Mucosa of stomach (tissue), 1 donor: ENCODE data around the gene CBLC.

Experiments used
- H3K27me3 ChIP-seq: one replicate; pipeline ENCODE4 v1.7.0; 2013; ENCODE audit warnings: mild to moderate bottlenecking, low read length; ENCODE audit not compliant: control insufficient read depth, insufficient read depth
- H3K36me3 ChIP-seq: one replicate; pipeline ENCODE4 v1.7.0; 2013; ENCODE audit warnings: low read length; ENCODE audit not compliant: control insufficient read depth, insufficient read depth
- H3K4me1 ChIP-seq: one replicate; pipeline ENCODE4 v1.7.0; 2013; ENCODE audit warnings: mild to moderate bottlenecking, low read length; ENCODE audit not compliant: control insufficient read depth, insufficient read depth
- H3K4me3 ChIP-seq: one replicate; pipeline ENCODE4 v1.7.0; 2013; ENCODE audit warnings: low read length
- H3K9ac ChIP-seq: one replicate; pipeline ENCODE4 v1.7.0; 2013; ENCODE audit warnings: mild to moderate bottlenecking, low read length, moderate library complexity
- H3K9me3 ChIP-seq: one replicate; pipeline ENCODE4 v1.7.0; 2013; ENCODE audit warnings: mild to moderate bottlenecking, low read length, moderate library complexity; ENCODE audit not compliant: control insufficient read depth
- donor health status: Pancreatic carcinoma.

Gene CBLC

GRCh38 chr19:44809577-44810233, 32.0 kb downstream of the CBLC start:
- H3K36me3 ChIP-seq = no peaks in the 10 kb centered on the region
- H3K4me1 ChIP-seq = peaks cover 26% of the 10 kb centered on the region
- no peaks in the 10 kb centered on the region for H3K9me3 ChIP-seq
- peaks cover 12% of the 10 kb centered on the region for H3K27me3 ChIP-seq
- peak overlapping the region; percentile 47 for H3K4me3 ChIP-seq
- H3K9ac ChIP-seq = peak overlapping the region; percentile 66

DNA sequence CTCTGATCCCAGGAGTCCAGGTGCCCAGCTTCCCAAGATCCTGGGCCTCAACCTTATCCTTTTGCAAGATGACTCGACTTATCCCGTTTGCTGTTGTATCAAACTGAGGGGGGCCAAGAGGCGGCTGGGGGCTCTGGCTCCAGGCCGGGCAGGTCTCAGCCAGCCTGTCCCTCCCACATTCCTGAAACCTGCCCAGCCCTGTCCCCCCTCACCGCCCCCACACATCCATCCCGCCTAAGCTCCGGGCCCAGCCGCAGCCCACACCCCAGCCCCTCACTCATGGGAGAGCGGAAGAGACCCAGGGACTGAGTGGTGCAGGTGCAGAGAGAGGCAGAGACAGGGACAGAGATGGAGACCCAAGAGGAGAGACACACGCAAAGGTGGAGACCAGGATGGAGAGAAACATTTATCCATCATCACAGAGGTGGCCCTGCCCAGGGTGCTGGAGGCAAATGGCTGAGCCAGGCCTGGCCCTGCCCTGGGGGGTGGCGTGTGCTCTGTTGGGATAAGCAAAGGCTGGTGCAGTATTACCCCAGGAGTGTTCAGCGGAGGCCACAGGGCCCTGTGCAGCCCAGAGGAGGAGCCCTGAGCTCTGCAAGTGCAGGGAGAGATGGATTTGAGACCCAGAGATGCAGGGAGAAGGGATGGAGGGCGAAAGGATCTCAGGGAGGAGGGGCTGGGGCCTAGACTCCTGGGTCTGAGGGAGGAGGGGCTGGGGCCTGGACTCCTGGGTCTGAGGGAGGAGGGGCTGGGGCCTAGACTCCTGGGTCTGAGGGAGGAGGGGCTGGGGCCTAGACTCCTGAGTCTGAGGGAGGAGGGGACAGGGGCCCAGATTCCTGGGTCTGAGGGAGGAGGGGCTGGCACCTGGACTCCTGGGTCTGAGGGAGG, 32.8 kb downstream of the CBLC start:
- H3K4me1 ChIP-seq = peaks cover 26% of the 10 kb centered on the region
- no peaks in the 10 kb centered on the region for H3K9me3 ChIP-seq
- peaks cover 12% of the 10 kb centered on the region for H3K27me3 ChIP-seq
- H3K9ac ChIP-seq = no peak overlapping the region
- H3K4me3 ChIP-seq = no peak overlapping the region
- no peaks in the 10 kb centered on the region for H3K36me3 ChIP-seq

GRCh38 chr19:44811122-44811419, 33.4 kb downstream of the CBLC start:
- H3K4me1 ChIP-seq = peaks cover 26% of the 10 kb centered on the region
- H3K36me3 ChIP-seq = no peaks in the 10 kb centered on the region
- H3K9me3 ChIP-seq = no peaks in the 10 kb centered on the region
- no peak overlapping the region for H3K9ac ChIP-seq
- no peak overlapping the region for H3K4me3 ChIP-seq
- H3K27me3 ChIP-seq = peaks cover 12% of the 10 kb centered on the region

DNA sequence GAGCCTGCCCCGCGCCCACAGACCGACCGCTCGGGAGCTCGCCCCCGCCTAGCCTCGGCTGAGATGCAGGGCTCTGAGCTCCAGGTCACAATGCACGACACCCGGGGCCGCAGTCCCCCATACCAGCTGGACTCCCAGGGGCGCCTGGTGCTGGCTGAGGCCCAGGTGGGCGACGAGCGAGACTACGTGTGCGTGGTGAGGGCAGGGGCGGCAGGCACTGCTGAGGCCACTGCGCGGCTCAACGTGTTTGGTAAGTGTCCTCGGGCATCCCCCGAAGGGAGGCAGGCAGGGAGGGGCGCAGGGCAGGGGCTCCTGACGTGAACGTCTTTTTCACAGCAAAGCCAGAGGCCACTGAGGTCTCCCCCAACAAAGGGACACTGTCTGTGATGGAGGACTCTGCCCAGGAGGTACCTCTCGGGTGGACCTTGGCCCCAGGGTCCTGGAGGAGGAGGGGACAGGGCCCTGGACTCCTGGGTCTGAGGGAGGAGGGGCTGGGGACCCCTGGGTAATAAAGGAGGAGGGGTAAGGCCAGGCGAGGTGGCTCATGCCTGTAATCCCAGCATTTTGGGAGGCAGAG, 34.5 kb downstream of the CBLC start:
- no peaks in the 10 kb centered on the region for H3K9me3 ChIP-seq
- H3K9ac ChIP-seq = no peak overlapping the region
- H3K27me3 ChIP-seq = peaks cover 12% of the 10 kb centered on the region
- no peak overlapping the region for H3K4me3 ChIP-seq
- H3K4me1 ChIP-seq = peaks cover 22% of the 10 kb centered on the region
- no peaks in the 10 kb centered on the region for H3K36me3 ChIP-seq

DNA sequence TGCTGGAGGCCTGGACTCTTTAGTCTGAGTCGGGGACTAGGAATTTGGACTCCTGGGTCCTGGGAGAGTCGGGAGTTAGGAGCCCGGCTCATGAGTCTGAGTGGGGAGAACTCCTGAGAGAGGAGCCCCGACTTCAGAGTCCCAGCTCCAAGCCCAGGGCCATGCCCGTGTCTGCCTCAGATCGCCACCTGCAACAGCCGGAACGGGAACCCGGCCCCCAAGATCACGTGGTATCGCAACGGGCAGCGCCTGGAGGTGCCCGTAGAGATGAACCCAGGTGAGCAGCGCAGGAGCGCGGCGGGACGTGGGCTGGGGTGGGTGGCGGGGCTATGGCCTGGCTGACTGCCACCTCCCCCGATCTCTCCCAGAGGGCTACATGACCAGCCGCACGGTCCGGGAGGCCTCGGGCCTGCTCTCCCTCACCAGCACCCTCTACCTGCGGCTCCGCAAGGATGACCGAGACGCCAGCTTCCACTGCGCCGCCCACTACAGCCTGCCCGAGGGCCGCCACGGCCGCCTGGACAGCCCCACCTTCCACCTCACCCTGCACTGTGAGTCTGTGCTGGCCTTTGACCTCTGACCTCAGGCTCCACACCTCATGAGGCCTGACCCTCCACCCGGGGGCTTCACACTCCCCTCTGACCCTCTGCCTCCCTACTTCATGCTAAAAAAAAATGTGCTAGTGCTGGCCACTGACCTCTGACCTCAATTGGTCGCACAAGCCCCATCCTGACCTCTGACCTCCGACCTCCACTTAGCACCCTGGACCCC, 35.6 kb downstream of the CBLC start:
- no peaks in the 10 kb centered on the region for H3K9me3 ChIP-seq
- peaks cover 12% of the 10 kb centered on the region for H3K4me1 ChIP-seq
- no peak overlapping the region for H3K9ac ChIP-seq
- H3K27me3 ChIP-seq = peaks cover 12% of the 10 kb centered on the region
- no peak overlapping the region for H3K4me3 ChIP-seq
- H3K36me3 ChIP-seq = no peaks in the 10 kb centered on the region

DNA sequence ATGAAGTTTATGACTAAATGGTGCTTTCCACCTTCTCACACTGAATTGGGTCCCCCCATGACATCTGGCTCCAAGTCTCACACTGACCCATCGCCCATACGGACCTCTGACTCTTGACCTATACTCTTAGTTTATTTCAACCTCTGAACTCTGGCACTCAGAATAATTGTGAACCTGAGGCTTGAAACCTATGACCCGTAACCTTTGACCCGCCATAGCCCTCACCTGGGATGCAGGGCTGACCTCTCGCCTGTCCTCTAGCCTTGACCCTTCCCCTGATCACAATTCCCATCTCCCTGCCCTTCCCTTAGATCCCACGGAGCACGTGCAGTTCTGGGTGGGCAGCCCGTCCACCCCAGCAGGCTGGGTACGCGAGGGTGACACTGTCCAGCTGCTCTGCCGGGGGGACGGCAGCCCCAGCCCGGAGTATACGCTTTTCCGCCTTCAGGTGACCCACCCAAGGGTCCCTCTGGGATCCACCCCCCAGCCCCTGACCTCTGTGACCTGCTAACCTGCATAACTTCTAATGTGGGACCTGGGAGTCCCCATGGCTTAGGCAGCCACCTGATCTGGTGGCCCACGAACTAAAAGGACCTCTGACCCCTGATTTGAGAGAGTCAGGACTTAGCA, 36.3 kb downstream of the CBLC start:
- H3K36me3 ChIP-seq = no peaks in the 10 kb centered on the region
- H3K4me3 ChIP-seq = no peak overlapping the region
- peaks cover 12% of the 10 kb centered on the region for H3K27me3 ChIP-seq
- no peak overlapping the region for H3K9ac ChIP-seq
- peaks cover 7% of the 10 kb centered on the region for H3K4me1 ChIP-seq
- H3K9me3 ChIP-seq = no peaks in the 10 kb centered on the region

GRCh38 chr19:44814517-44814916, 36.8 kb downstream of the CBLC start:
- no peaks in the 10 kb centered on the region for H3K9me3 ChIP-seq

GRCh38 chr19:44816301-44816700, 38.6 kb downstream of the CBLC start:
- Histone ChIP-seq H3K9me3 (no peaks in the 10 kb centered on the region), H3K4me3 (no peak overlapping the region), H3K27me3 (no peaks in the 10 kb centered on the region), H3K36me3 (no peaks in the 10 kb centered on the region), H3K9ac (no peak overlapping the region), H3K4me1 (no peaks in the 10 kb centered on the region)

More at GRCh38 chr19:44814517-44814916, 36.8 kb downstream of the CBLC start:
- Histone ChIP-seq H3K4me1 (peaks cover 1% of the 10 kb centered on the region), H3K36me3 (no peaks in the 10 kb centered on the region), H3K4me3 (no peak overlapping the region), H3K27me3 (peaks cover 12% of the 10 kb centered on the region), H3K9ac (no peak overlapping the region)

GRCh38 chr19:44817725-44818465, 40.2 kb downstream of the CBLC start:
- Histone ChIP-seq H3K4me3 (no peak overlapping the region), H3K9me3 (no peaks in the 10 kb centered on the region), H3K9ac (no peak overlapping the region), H3K36me3 (no peaks in the 10 kb centered on the region), H3K27me3 (no peaks in the 10 kb centered on the region), H3K4me1 (peaks cover under 1% of the 10 kb centered on the region)

DNA sequence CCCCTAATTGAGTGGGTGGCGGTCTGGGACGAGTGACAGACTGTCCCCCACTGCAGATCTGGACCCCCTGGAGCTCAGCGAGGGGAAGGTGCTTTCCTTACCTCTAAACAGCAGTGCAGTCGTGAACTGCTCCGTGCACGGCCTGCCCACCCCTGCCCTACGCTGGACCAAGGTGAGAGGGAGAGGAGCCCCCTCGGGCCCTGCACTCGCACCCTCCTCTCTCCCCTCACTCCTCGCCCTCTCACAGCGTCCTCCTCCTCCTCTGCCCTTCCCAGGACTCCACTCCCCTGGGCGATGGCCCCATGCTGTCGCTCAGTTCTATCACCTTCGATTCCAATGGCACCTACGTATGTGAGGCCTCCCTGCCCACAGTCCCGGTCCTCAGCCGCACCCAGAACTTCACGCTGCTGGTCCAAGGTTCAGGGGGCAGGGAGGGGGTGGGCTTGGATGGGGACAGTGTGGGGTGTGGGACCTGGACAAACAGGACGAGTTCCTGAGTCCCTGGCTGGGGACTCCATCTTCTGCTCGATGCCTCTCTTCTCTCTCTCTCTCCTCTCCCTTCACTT, 40.9 kb downstream of the CBLC start:
- Histone ChIP-seq H3K36me3 (no peaks in the 10 kb centered on the region), H3K9ac (no peak overlapping the region), H3K9me3 (no peaks in the 10 kb centered on the region), H3K4me3 (no peak overlapping the region), H3K4me1 (peaks cover 7% of the 10 kb centered on the region), H3K27me3 (peaks cover 4% of the 10 kb centered on the region)
